Measurements from ENCODE around the gene NTMT1. TPM values are rescaled to one million over a fixed set of nuclear protein-coding genes. Genes with fewer than 3 reads are reported as not detected.

NTMT1 gene
- total and polyA plus RNA-seq, 2 experiments from 2014 or later, result 20.8 to 81.4 TPM

DNA sequence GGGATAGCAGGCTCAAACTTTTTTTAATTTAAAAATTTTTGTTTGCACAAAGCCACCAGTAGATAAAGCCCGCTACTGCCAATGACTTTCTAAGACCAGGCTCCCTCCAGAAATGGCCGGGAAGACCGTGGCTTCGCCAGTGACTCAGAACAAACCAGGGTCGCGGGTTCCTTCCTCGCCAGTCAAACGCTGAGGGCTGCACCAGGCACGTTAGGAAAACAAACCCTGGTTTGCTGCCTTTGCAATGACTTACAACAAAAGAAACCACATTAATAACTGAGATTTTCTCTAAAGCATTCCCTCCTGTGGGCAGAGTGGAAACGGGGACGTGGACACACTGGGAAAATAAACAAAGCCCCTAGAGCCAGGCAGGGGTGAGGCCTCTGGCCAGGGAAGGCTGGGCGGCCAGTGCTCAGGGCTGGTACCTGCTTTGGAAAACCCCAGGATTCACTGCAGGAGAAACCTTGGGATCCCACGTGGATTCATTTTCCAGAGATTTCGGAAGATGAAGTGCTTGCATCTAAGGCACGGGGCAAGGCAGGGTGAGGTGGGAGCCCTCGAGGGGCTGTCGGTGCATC, 43.3 kb downstream of the NTMT1 start:
- TF ChIP-seq EZH2 (IDR thresholded peaks at IDR 0.05; ENCODE audit: borderline replicate concordance), result no peak
- TF ChIP-seq, protein P1, sequence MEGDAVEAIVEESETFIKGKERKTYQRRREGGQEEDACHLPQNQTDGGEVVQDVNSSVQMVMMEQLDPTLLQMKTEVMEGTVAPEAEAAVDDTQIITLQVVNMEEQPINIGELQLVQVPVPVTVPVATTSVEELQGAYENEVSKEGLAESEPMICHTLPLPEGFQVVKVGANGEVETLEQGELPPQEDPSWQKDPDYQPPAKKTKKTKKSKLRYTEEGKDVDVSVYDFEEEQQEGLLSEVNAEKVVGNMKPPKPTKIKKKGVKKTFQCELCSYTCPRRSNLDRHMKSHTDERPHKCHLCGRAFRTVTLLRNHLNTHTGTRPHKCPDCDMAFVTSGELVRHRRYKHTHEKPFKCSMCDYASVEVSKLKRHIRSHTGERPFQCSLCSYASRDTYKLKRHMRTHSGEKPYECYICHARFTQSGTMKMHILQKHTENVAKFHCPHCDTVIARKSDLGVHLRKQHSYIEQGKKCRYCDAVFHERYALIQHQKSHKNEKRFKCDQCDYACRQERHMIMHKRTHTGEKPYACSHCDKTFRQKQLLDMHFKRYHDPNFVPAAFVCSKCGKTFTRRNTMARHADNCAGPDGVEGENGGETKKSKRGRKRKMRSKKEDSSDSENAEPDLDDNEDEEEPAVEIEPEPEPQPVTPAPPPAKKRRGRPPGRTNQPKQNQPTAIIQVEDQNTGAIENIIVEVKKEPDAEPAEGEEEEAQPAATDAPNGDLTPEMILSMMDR (IDR thresholded peaks at IDR 0.05; ENCODE audit: poor library complexity), result no peak
- no peak for TF ChIP-seq EZH2phosphoT487 (IDR thresholded peaks at IDR 0.05; ENCODE audit: low read depth, severe bottlenecking, unreplicated experiment)
- Histone ChIP-seq H3K79me2 (peaks cover 30% of the 10 kb centered on the region), H3K36me3 (replicated peaks; ENCODE audit: insufficient read depth, low read depth) (no peaks in the 10 kb centered on the region), H3K4me3 (no peak overlapping the region), H3K9me2 (replicated peaks; ENCODE audit: insufficient read depth) (no peaks in the 10 kb centered on the region), H2AFZ (no peak overlapping the region), H4K20me1 (ENCODE audit: insufficient read depth, poor library complexity, severe bottlenecking) (no peaks in the 10 kb centered on the region), H3K27ac (peak overlapping the region; percentile 31), H3K4me1 (ENCODE audit: insufficient read depth) (peaks cover 12% of the 10 kb centered on the region), H3K27me3 (peaks cover 23% of the 10 kb centered on the region), H3K9me3 (ENCODE audit: low read depth) (no peaks in the 10 kb centered on the region), H3K4me2 (peak overlapping the region; percentile 49)
- 57% methylated on average over 17 of the region's 17 CpGs for WGBS (ENCODE audit: low lambda C conversion rate, missing lambda C conversion rate)
- DNase-seq (ENCODE audit: low spot score), result no peak

DNA sequence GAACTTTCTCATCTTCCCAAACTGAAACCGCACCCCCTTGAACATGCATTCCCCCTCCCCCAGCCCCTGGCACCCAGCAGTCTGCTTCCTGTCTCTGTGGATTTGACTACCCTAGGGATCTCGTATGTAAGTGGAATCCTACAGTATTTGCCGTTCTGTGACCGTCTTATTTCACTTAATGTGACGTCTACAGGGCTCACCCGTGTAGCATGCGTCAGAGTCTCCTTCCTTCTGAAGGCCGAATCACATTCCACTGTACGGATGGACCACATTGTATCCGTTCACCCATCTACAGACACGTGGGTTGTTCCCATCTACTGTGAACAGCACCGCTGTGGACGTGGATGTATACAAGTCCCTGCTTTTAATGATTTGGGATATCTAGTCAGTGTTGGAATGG, 44.0 kb downstream of the NTMT1 start:
- Histone ChIP-seq H3K4me3 (no peak overlapping the region), H3K4me2 (peak overlapping the region; percentile 49), H3K9me2 (replicated peaks; ENCODE audit: insufficient read depth) (no peaks in the 10 kb centered on the region), H3K4me1 (ENCODE audit: insufficient read depth) (peaks cover 8% of the 10 kb centered on the region), H3K9me3 (ENCODE audit: low read depth) (no peaks in the 10 kb centered on the region), H3K27ac (no peak overlapping the region), H3K36me3 (replicated peaks; ENCODE audit: insufficient read depth, low read depth) (no peaks in the 10 kb centered on the region), H3K79me2 (peaks cover 30% of the 10 kb centered on the region), H4K20me1 (ENCODE audit: insufficient read depth, poor library complexity, severe bottlenecking) (no peaks in the 10 kb centered on the region), H3K27me3 (peaks cover 16% of the 10 kb centered on the region), H2AFZ (no peak overlapping the region)
- DNase-seq (ENCODE audit: low spot score), result no peak
- 63% methylated on average over 13 of the region's 13 CpGs for WGBS (ENCODE audit: low lambda C conversion rate, missing lambda C conversion rate)
- no peak for TF ChIP-seq EZH2 (IDR thresholded peaks at IDR 0.05; ENCODE audit: borderline replicate concordance)
- TF ChIP-seq EZH2phosphoT487 (IDR thresholded peaks at IDR 0.05; ENCODE audit: low read depth, severe bottlenecking, unreplicated experiment), result no peak
- TF ChIP-seq, protein P1 (IDR thresholded peaks at IDR 0.05; ENCODE audit: poor library complexity), result no peak

DNA sequence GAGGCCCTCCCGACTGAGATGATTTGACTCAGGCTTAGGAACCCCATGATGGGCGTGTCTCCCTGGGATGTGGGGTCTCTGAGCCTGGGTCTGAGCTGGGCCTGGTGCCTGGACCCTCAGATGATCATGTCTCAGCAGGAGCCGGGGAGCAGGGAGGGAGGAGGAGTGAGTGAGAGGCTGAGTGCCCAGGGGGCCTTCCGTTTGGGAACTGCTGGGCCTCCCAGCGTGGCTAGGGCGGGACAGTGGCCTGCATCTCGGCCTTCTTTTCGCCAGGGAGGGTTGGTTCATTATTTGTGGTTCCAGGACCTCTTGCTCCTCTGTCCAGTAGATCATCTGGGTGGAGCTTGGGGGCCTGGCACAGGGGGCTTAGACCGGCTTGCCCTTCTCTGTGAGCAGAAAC, 45.1 kb downstream of the NTMT1 start:
- Histone ChIP-seq H2AFZ (no peak overlapping the region), H3K27ac (no peak overlapping the region), H3K79me2 (peaks cover 30% of the 10 kb centered on the region), H4K20me1 (ENCODE audit: insufficient read depth, poor library complexity, severe bottlenecking) (no peaks in the 10 kb centered on the region), H3K9me2 (replicated peaks; ENCODE audit: insufficient read depth) (no peaks in the 10 kb centered on the region), H3K36me3 (replicated peaks; ENCODE audit: insufficient read depth, low read depth) (no peaks in the 10 kb centered on the region), H3K4me1 (ENCODE audit: insufficient read depth) (peaks cover 13% of the 10 kb centered on the region), H3K9me3 (ENCODE audit: low read depth) (no peaks in the 10 kb centered on the region), H3K4me3 (no peak overlapping the region), H3K4me2 (no peak overlapping the region), H3K27me3 (peaks cover 10% of the 10 kb centered on the region)
- no peak for DNase-seq (ENCODE audit: low spot score)
- 81% methylated on average over 9 of the region's 9 CpGs for WGBS (ENCODE audit: low lambda C conversion rate, missing lambda C conversion rate)
- TF ChIP-seq, protein P1 (IDR thresholded peaks at IDR 0.05; ENCODE audit: poor library complexity), result no peak
- TF ChIP-seq EZH2 (IDR thresholded peaks at IDR 0.05; ENCODE audit: borderline replicate concordance) (no peak), EZH2phosphoT487 (IDR thresholded peaks at IDR 0.05; ENCODE audit: low read depth, severe bottlenecking, unreplicated experiment) (no peak)

Data from hepatocyte (in vitro differentiated cells).